Measurements from ENCODE around the gene GET4. TPM values are rescaled to one million over a fixed set of nuclear protein-coding genes. Genes with fewer than 3 reads are reported as not detected.

Gene GET4
- polyA plus RNA-seq, 1 donor (not counting 4 experiments of a cell fraction or from before 2014, with no cell fraction given): 21.1 TPM

DNA sequence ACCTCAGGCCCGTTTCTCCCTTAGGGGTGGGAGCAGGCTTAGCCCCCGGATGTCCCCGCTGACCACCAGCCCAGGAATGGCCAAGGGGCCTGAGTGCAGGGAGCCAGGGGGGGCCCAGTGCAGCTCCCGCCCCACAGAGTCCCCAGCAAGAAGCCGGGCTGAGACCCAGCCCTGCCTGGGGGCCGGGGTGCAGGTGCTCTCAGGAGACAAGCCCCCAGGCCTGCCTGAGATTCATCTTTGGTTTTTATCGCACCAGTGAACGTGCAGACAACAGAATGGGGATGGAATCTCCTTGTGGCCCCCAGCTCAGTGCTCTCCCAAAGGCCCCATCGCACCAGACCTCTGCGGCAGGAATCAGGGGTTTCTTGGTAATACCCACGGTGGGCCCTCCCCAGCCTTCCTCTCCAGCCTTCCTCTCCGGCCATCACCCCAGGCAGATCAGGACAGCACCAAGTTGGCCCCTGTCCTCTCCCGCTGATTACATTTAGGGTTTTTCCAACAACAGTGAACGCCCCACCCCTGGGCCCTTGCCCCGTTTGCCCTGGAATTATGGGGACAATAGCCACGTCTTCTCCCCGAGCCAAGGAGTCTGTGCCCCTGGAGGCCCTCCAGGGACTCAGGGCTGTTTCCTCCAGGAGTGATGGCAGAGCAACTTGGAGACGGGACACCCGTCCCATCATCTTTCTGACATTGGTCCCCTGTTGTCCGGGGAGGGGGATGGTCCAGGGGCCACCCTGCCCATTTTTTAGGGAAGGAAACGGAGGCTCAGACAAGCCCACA, 55.7 kb downstream of the GET4 start:
- dilution Hi-C loops (cut with MboI; ENCODE audit: extremely low pct_ligation_motif_present, low sequenced_read_pairs): no loop called here

DNA sequence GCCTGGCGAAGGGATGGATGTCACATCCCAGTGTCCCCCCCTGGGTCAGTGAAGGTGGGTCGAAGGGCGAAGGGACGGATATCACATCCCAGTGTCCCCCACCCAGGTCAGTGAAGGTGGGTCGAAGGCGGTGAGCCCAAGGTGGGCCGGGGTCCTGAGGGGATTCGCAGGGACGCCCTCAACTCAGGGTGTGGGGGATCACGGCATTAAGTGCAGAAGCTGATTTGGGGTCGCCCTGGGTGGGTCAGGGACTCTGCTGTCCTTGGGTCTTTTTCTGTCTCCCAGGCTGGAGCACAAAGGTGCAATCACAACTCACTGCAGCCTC, 56.3 kb downstream of the GET4 start:
- DNase-seq (ENCODE audit: low read depth, low spot score) (no peak), FAIRE-seq (no peak)
- H3K36me3 ChIP-seq (ENCODE audit: control insufficient read depth in 2 of 2, extremely low read depth in 1 of 2, insufficient read depth in 2 of 2, low read length in 2 of 2): no peaks in the 10 kb centered on the region
- H3K9ac ChIP-seq (ENCODE audit: control insufficient read depth, extremely low read depth, insufficient read depth, low read length): no peak overlapping the region
- H2AFZ ChIP-seq (ENCODE audit: control insufficient read depth, low read length): no peak overlapping the region
- H3K4me3 ChIP-seq (ENCODE audit: control insufficient read depth in 2 of 3, extremely low read depth in 1 of 3, insufficient read depth in 2 of 3, low read depth in 1 of 3, low read length in 3 of 3): no peak overlapping the region
- no peak overlapping the region for H3K27ac ChIP-seq (ENCODE audit: control insufficient read depth, insufficient read depth, low read length)
- H3K4me1 ChIP-seq (ENCODE audit: control insufficient read depth, extremely low read depth, insufficient read depth, low read length): no peaks in the 10 kb centered on the region
- TF ChIP-seq, protein P1, sequence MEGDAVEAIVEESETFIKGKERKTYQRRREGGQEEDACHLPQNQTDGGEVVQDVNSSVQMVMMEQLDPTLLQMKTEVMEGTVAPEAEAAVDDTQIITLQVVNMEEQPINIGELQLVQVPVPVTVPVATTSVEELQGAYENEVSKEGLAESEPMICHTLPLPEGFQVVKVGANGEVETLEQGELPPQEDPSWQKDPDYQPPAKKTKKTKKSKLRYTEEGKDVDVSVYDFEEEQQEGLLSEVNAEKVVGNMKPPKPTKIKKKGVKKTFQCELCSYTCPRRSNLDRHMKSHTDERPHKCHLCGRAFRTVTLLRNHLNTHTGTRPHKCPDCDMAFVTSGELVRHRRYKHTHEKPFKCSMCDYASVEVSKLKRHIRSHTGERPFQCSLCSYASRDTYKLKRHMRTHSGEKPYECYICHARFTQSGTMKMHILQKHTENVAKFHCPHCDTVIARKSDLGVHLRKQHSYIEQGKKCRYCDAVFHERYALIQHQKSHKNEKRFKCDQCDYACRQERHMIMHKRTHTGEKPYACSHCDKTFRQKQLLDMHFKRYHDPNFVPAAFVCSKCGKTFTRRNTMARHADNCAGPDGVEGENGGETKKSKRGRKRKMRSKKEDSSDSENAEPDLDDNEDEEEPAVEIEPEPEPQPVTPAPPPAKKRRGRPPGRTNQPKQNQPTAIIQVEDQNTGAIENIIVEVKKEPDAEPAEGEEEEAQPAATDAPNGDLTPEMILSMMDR (optimal IDR thresholded peaks at IDR 0.05 in 1 of 3, IDR thresholded peaks at IDR 0.05 in 1 of 3, conservative IDR thresholded peaks at IDR 0.05 in 1 of 3; ENCODE audit: extremely low read depth in 1 of 3, insufficient read depth in 2 of 3, low read length in 3 of 3): no peak
- TF ChIP-seq EZH2 (IDR thresholded peaks at IDR 0.05; ENCODE audit: low read length): no peak
- no peaks in the 10 kb centered on the region for H4K20me1 ChIP-seq (ENCODE audit: control insufficient read depth, extremely low read depth, insufficient read depth, low read length)
- H3K4me2 ChIP-seq (ENCODE audit: control insufficient read depth, extremely low read depth, insufficient read depth, low read depth, low read length): no peak overlapping the region
- no peaks in the 10 kb centered on the region for H3K9me3 ChIP-seq (ENCODE audit: control insufficient read depth, low read depth, low read length)
- dilution Hi-C loops (cut with MboI; ENCODE audit: extremely low pct_ligation_motif_present, low sequenced_read_pairs): no loop called here
- no peaks in the 10 kb centered on the region for H3K79me2 ChIP-seq (ENCODE audit: control insufficient read depth, insufficient read depth, low read length)
- no peaks in the 10 kb centered on the region for H3K27me3 ChIP-seq (ENCODE audit: control insufficient read depth, extremely low read depth, insufficient read depth, low read length)
- no peaks in the 10 kb centered on the region for H3K9me1 ChIP-seq (ENCODE audit: control insufficient read depth, extremely low read depth, insufficient read depth, low read length)

More for the DNA sequence above, 55.7 kb downstream of the GET4 start:
- Histone ChIP-seq H3K79me2 (ENCODE audit: control insufficient read depth, insufficient read depth, low read length) (no peaks in the 10 kb centered on the region), H3K9me3 (ENCODE audit: control insufficient read depth, low read depth, low read length) (no peaks in the 10 kb centered on the region), H3K27ac (ENCODE audit: control insufficient read depth, insufficient read depth, low read length) (no peak overlapping the region), H3K27me3 (ENCODE audit: control insufficient read depth, extremely low read depth, insufficient read depth, low read length) (no peaks in the 10 kb centered on the region), H4K20me1 (ENCODE audit: control insufficient read depth, extremely low read depth, insufficient read depth, low read length) (no peaks in the 10 kb centered on the region), H3K4me1 (ENCODE audit: control insufficient read depth, extremely low read depth, insufficient read depth, low read length) (no peaks in the 10 kb centered on the region), H3K36me3 (ENCODE audit: control insufficient read depth in 2 of 2, extremely low read depth in 1 of 2, insufficient read depth in 2 of 2, low read length in 2 of 2) (no peaks in the 10 kb centered on the region), H3K4me3 (ENCODE audit: control insufficient read depth in 2 of 3, extremely low read depth in 1 of 3, insufficient read depth in 2 of 3, low read depth in 1 of 3, low read length in 3 of 3) (no peak overlapping the region), H3K4me2 (ENCODE audit: control insufficient read depth, extremely low read depth, insufficient read depth, low read depth, low read length) (no peak overlapping the region), H3K9ac (ENCODE audit: control insufficient read depth, extremely low read depth, insufficient read depth, low read length) (no peak overlapping the region), H3K9me1 (ENCODE audit: control insufficient read depth, extremely low read depth, insufficient read depth, low read length) (no peaks in the 10 kb centered on the region), H2AFZ (ENCODE audit: control insufficient read depth, low read length) (no peak overlapping the region)
- DNase-seq (ENCODE audit: low read depth, low spot score): no peak
- FAIRE-seq: no peak
- no peak for TF ChIP-seq EZH2 (IDR thresholded peaks at IDR 0.05; ENCODE audit: low read length)
- TF ChIP-seq, protein P1 (optimal IDR thresholded peaks at IDR 0.05 in 1 of 3, IDR thresholded peaks at IDR 0.05 in 1 of 3, conservative IDR thresholded peaks at IDR 0.05 in 1 of 3; ENCODE audit: extremely low read depth in 1 of 3, insufficient read depth in 2 of 3, low read length in 3 of 3): no peak
